Esophagus muscularis mucosa (tissue), 4 donors: ENCODE results near the gene PTPN1. TPM values are rescaled to one million over a fixed set of nuclear protein-coding genes. Genes with fewer than 3 reads are reported as not detected.

Experiments
- DNase-seq: peaks from one replicate; pipeline ENCODE4 v3.0.0-alpha.2; 2017; ENCODE audit errors: extremely low spot score
- H3K27ac ChIP-seq, 4 donors: fragments of 200-600 bp; sonication (generic); replicated peaks in 1 of 4; 1 replicate in 3 of 4; 2 replicates in 1 of 4; pipeline ENCODE4 v1.5.1; 2016 to 2019; ENCODE audit warnings: mild to moderate bottlenecking in 1 of 4
- H3K27me3 ChIP-seq, 4 donors: fragments of 200-600 bp; sonication (generic); one replicate each; pipeline versions ENCODE4 v1.5.1 to v1.6.0; 2016 to 2019
- H3K36me3 ChIP-seq, 4 donors: fragments of 200-600 bp; sonication (generic); one replicate each; pipeline ENCODE4 v1.5.1; 2016 to 2019
- H3K4me1 ChIP-seq, 4 donors: fragments of 200-600 bp; sonication (generic); one replicate each; pipeline ENCODE4 v1.5.1; 2016 to 2019
- H3K4me3 ChIP-seq, 4 donors: fragments of 200-600 bp; sonication (generic); 1 replicate in 2 of 4; 2 replicates in 2 of 4; pipeline ENCODE4 v1.5.1; 2016 to 2019; ENCODE audit warnings: mild to moderate bottlenecking in 4 of 4, moderate library complexity in 1 of 4
- H3K9me3 ChIP-seq, 4 donors: fragments of 200-600 bp; sonication (generic); 1 replicate in 3 of 4; 2 replicates in 1 of 4; pipeline ENCODE4 v1.5.1; 2016 to 2019
- EP300 ChIP-seq: sonication (generic); formaldehyde crosslinking; IDR thresholded peaks from one replicate; pipeline ENCODE4 v1.6.1; 2017; ENCODE audit warnings: antibody characterized with exemption
- POLR2A ChIP-seq: fragments of 450-650 bp; IDR thresholded peaks from one replicate; pipeline ENCODE4 v1.6.1; 2017; ENCODE audit warnings: antibody characterized with exemption, moderate library complexity, mild to moderate bottlenecking, low read depth
- POLR2AphosphoS5 ChIP-seq, 2 donors: sonication (generic); formaldehyde crosslinking; IDR thresholded peaks; one replicate each; pipeline ENCODE4 v1.6.1; 2017; ENCODE audit warnings: antibody characterized with exemption in 2 of 2
- WGBS: methylation state at CpG from one replicate; pipeline ENCODE4 v1.1.5; 2018; 5-methylcytosine and 5-hydroxymethylcytosine counted together
- intact Hi-C: fragments of 100-400 bp; cut with DNase I; formaldehyde crosslinking; loops from one replicate; pipeline ENCODE4 v1.15.1; 2023
- total RNA-seq, 4 donors: library from RNA; depleted of rRNA; stranded (reverse); fragments of >200 nt; gene quantifications; one replicate each; pipeline versions ENCODE4 v1.1.0 to v1.2.1, GENCODE V29; 2016
- TF ChIP-seq, protein P1 (sequence below), 3 experiments: fragments of 200-600 bp in 2 of 3; fragments of 450-650 bp in 1 of 3; sonication (generic) in 2 of 3; IDR thresholded peaks; one replicate each; pipeline ENCODE4 v1.5.1; 2017 to 2019; ENCODE audit warnings: antibody characterized with exemption in 3 of 3, mild to moderate bottlenecking in 2 of 3, moderate library complexity in 1 of 3

Gene PTPN1
- total RNA-seq, 4 donors from 2014 or later = 21.2 to 49.0 (median 41.0) TPM

DNA sequence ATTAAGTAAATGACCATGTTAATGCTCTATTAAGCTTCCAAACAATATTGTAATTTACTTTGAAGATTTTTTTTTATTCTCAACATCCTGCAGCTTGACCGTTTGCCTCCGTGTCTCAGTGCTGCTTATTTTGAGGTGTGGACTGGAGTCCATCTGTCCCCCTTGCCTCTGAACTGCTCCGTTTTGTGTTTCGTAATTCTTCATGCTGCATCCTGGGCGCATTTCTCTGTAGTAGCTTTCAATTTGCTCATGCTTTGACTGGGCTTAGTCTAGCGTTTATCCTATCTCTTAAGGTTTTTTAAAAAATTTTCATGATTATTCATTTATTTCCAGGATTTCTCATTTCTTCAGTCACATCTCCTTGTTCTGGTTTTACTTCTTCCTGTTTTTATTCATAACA, 37.8 kb downstream of the PTPN1 start:
- no peak for DNase-seq
- no peaks in the 10 kb centered on the region for H3K27me3 ChIP-seq
- no peak overlapping the region for H3K4me3 ChIP-seq
- WGBS = 79% methylated on average over 6 of the region's 6 CpGs
- TF ChIP-seq, protein P1, sequence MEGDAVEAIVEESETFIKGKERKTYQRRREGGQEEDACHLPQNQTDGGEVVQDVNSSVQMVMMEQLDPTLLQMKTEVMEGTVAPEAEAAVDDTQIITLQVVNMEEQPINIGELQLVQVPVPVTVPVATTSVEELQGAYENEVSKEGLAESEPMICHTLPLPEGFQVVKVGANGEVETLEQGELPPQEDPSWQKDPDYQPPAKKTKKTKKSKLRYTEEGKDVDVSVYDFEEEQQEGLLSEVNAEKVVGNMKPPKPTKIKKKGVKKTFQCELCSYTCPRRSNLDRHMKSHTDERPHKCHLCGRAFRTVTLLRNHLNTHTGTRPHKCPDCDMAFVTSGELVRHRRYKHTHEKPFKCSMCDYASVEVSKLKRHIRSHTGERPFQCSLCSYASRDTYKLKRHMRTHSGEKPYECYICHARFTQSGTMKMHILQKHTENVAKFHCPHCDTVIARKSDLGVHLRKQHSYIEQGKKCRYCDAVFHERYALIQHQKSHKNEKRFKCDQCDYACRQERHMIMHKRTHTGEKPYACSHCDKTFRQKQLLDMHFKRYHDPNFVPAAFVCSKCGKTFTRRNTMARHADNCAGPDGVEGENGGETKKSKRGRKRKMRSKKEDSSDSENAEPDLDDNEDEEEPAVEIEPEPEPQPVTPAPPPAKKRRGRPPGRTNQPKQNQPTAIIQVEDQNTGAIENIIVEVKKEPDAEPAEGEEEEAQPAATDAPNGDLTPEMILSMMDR (IDR thresholded peaks at IDR 0.05) = no peak
- no peak for TF ChIP-seq POLR2AphosphoS5 (IDR thresholded peaks at IDR 0.05)
- no peak for TF ChIP-seq POLR2A
- no peak for TF ChIP-seq EP300
- peak overlapping the region in 1 of 4 donors; percentile 31 for H3K27ac ChIP-seq
- peaks cover 0 to 6% (median 0%) of the 10 kb centered on the region in 4 donors for H3K36me3 ChIP-seq
- intact Hi-C loops = no loop called here
- no peaks in the 10 kb centered on the region for H3K9me3 ChIP-seq
- peaks cover 28 to 43% (median 34%) of the 10 kb centered on the region in 4 donors for H3K4me1 ChIP-seq

DNA sequence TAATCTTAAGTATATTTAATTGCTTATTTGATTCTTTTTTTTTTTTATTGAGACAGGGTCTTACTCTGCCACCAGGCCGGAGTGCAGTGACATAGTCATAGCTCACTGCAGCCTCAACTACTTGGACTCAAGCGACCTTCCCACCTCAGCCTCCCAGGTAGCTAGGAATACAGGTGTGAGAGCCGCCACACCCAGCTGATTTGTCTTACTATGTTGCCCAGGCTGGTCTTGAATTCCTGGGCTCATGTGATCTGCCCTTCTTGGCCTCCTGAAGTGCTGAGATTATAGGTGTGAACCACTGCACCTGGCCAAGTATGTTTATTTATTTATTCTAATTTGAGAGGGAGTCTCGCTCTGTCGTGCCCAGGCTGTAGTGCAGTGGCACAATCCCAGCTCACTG, 38.2 kb downstream of the PTPN1 start:
- TF ChIP-seq POLR2AphosphoS5 (IDR thresholded peaks at IDR 0.05) (no peak), POLR2A (no peak), EP300 (no peak)
- TF ChIP-seq, protein P1 (IDR thresholded peaks at IDR 0.05) = no peak
- H3K4me1 ChIP-seq = peaks cover 26 to 38% (median 30%) of the 10 kb centered on the region in 4 donors

DNA sequence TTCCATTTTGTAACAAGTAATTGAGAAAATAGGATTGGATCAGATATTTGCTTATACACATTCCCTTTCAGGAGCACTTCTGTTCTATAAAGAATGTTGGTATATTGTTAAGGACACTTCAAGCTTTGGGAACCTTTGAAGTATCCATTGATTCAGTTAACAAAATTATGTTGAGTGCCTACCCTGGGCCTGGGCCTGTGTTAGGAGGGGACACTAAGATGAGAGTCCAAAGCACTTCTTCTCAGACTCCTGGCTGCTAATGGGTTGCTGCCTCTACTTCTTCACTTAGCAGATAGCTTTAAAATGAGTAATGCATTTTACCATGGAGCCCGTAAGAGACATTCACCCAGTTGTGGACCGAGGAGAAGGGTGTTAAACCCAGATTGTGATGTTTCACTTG, 40.3 kb downstream of the PTPN1 start:
- 53% methylated on average over 2 of the region's 2 CpGs for WGBS
- no peak overlapping the region for H3K27ac ChIP-seq
- intact Hi-C loops = no loop called here

More for the DNA sequence above, 38.2 kb downstream of the PTPN1 start:
- DNase-seq = no peak
- Histone ChIP-seq H3K27ac (no peak overlapping the region), H3K36me3 (peaks cover 0 to 6% (median 0%) of the 10 kb centered on the region in 4 donors), H3K27me3 (no peaks in the 10 kb centered on the region), H3K9me3 (no peaks in the 10 kb centered on the region), H3K4me3 (no peak overlapping the region)
- WGBS = 90% methylated on average over 5 of the region's 5 CpGs
- intact Hi-C loops = no loop called here

DNA sequence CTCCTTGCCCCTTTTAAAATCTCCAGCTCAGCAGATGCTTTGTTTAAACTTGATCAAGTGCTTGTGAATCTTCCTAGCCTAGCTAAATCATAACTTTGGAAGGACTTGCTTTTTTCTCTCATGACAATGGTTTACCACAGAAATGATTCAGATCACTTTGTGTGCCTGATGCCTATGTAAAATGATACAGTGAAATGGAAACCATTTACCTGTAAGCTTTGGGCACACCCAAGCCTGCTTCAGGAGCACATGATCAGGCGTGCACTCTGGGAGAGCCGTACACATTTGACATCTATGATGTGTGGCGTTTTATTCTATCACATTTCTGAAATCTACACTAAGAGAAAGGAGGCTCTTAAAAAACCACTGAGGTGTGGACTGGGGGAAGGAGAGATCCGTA, 41.1 kb downstream of the PTPN1 start:
- Histone ChIP-seq H3K27ac (no peak overlapping the region), H3K4me1 (peaks cover 22 to 33% (median 31%) of the 10 kb centered on the region in 4 donors), H3K9me3 (no peaks in the 10 kb centered on the region), H3K27me3 (no peaks in the 10 kb centered on the region), H3K36me3 (peaks cover 0 to 6% (median 0%) of the 10 kb centered on the region in 4 donors), H3K4me3 (no peak overlapping the region)
- WGBS = 98% methylated on average over 4 of the region's 4 CpGs
- intact Hi-C loops = no loop called here
- no peak for TF ChIP-seq POLR2AphosphoS5 (IDR thresholded peaks at IDR 0.05)
- no peak for TF ChIP-seq POLR2A
- TF ChIP-seq, protein P1 (IDR thresholded peaks at IDR 0.05) = no peak
- no peak for TF ChIP-seq EP300
- DNase-seq = peak; percentile 29

More for the DNA sequence above, 40.3 kb downstream of the PTPN1 start:
- DNase-seq = peak; percentile 62
- Histone ChIP-seq H3K9me3 (no peaks in the 10 kb centered on the region), H3K4me1 (peaks cover 22 to 37% (median 33%) of the 10 kb centered on the region in 4 donors), H3K4me3 (no peak overlapping the region), H3K27me3 (no peaks in the 10 kb centered on the region), H3K36me3 (peaks cover 0 to 6% (median 0%) of the 10 kb centered on the region in 4 donors)
- TF ChIP-seq, protein P1 (IDR thresholded peaks at IDR 0.05) = no peak
- TF ChIP-seq EP300 (no peak), POLR2AphosphoS5 (IDR thresholded peaks at IDR 0.05) (no peak), POLR2A (no peak)

DNA sequence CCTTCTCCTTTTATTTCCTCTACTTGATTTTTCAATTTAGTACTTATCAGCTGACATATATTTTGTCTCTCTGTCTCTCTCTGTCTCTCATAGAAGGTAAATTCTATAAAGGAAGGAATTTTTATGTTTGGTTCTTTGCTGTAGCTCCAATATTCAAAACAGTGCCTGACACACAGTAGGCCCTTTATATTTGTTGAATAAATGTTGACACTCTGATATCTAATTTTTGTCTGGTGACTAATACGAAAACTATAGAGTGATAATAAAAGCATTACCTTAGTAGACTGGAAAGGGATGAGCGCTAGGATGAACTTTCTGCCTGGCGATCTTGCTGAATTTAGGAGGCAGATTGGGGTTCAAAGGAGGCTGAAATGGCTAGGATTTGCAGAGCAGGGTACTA, 42.8 kb downstream of the PTPN1 start:
- DNase-seq = no peak
- Histone ChIP-seq H3K9me3 (no peaks in the 10 kb centered on the region), H3K4me3 (no peak overlapping the region), H3K36me3 (peaks cover 0 to 6% (median 0%) of the 10 kb centered on the region in 4 donors), H3K27me3 (no peaks in the 10 kb centered on the region), H3K27ac (no peak overlapping the region), H3K4me1 (peaks cover 13 to 19% (median 17%) of the 10 kb centered on the region in 4 donors)
- WGBS = 96% methylated on average over 3 of the region's 3 CpGs
- no peak for TF ChIP-seq POLR2A
- TF ChIP-seq, protein P1 (IDR thresholded peaks at IDR 0.05) = no peak
- TF ChIP-seq POLR2AphosphoS5 (IDR thresholded peaks at IDR 0.05) = no peak
- no peak for TF ChIP-seq EP300
- intact Hi-C loops = no loop called here
